T47D (cell line): ENCODE measurements around the gene CACNG6.

Source experiments
- DNase-seq, 2 experiments: peaks; one replicate each; pipeline versions ENCODE4 v3.0.0 to v3.0.0-alpha.2; 2011 to 2012; ENCODE audit warnings: low read depth in 1 of 2, low spot score in 1 of 2
- JUND ChIP-seq: IDR thresholded peaks from 2 replicates; pipeline ENCODE4 v1.6.1; 2012; ENCODE audit warnings: low read depth
- in situ Hi-C: cut with HindIII; loops from 2 replicates; pipeline ENCODE4 v1.10.0; 2016; ENCODE audit warnings: low sequenced_read_pairs, low pct_unique_long_range_greater_than_20kb

Gene CACNG6

DNA sequence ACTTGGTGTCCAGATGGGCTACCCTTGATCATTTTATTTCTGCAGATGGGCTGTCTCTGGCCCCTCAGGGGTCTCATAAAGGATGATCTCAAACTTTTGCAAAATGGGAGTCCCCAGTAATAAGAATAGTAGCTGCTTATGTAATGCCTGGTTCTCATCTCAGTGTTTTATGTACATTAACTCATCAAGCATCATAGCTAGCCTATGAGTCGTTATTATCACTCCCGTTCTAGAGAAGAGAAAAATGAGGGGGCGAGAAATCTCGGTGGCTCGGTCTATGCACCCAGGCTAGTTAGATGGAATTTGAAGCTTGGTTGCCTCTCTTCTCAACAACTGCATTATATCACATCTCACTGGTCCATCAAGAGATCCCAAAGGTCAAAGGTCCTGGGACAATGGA is 3.4 kb downstream of the CACNG6 start:
- no peak for TF ChIP-seq JUND
- no peak for DNase-seq
- in situ Hi-C loops: no loop called here

DNA sequence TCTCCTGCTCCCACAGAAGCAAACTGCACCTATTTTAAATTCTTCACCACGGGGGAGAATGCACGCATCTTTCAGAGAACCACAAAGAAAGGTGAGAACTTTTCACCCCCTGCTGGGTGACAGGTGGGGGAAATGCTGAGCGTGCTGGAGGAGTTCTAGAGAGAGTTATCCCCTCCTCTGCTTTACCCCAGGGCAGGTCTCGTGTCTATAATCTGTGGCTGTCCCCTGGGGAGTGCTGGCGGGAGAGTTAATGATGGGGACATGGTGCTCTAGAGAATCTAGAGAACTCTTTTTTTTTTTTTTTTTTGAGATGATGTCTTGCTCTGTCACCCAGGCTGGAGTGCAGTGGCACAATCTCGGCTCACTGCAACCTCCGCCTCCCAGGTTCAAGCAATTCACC is 6.8 kb downstream of the CACNG6 start:
- no peak for TF ChIP-seq JUND
- in situ Hi-C loops: no loop called here
- DNase-seq: no peak

DNA sequence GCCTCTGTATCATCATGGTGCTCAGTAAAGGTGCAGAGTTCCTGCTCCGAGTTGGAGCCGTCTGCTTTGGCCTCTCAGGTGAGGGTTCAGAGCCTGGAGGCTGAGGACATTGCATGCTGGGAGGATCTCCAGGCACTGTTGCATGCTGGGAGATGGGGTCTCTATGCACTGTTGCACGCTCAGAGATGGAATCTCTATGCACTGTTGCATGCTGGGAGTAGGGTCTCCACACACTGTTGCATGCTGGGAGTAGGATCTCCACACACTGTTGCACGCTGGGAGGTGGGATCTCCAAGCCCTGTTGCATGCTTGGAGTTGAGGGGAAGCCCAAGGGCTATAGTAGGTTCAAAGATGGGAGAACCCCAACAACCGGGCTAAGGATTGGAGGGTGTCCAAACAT is 8.3 kb downstream of the CACNG6 start:
- in situ Hi-C loops: no loop called here
- no peak for DNase-seq
- no peak for TF ChIP-seq JUND

DNA sequence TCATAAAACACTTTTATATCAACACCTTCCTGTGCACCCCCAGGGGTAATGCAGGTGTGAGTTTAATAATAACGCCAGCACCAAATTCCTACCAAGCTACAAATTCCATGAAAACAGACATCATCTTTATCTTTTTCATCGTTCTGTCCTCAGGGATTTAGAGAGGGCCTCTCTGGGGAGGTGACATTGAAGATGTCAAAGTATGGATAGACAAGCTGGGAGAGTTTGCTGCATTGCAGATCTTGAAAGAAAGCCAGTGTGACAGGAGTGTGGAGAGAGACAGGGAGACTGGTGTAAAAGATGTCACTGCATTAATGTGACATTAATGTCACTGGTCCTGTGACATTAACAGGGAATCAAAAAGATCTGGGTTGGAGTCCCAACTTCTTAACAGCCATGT is 10.1 kb downstream of the CACNG6 start:
- no peak for DNase-seq
- TF ChIP-seq JUND: no peak
- in situ Hi-C loops: no loop called here

DNA sequence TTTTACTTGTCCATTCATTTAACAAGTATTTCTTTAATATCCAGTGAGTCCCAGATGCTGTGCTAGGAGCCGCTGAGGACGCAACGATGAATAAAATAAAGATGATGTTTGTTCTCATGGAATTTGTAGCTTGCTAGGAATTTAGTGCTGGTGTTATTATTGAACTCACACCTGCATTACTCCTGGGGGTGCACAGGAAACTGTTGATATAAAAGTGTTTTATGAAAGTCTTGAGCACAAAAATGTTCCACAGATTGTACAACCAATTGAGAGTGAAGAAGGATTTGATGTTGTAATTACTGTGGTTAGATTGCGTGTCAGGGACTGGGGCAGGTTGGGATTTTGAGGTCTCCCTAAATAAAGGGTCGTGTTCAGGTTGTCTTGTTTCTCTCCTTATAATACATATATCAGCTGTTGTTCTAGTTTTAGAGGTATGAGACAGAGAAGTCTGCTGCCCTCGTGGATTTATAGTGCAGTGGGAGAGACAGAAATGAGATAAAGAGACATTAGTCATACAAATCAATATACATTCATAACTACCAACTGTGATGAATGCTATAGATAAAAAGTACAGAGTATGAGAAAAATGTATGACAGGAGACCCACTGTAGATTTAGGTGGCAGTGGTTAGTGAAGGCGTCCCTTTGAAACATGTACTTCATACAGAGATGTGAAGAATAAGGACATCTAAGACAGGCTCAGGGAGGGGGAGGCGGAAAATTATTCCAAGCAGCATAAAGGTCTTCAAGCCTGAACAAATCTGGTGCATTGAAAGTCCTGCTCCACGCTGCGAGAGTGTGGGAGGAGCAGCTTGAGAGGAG is 11.3 kb downstream of the CACNG6 start:
- in situ Hi-C loops: no loop called here
- no peak for TF ChIP-seq JUND
- DNase-seq: no peak

DNA sequence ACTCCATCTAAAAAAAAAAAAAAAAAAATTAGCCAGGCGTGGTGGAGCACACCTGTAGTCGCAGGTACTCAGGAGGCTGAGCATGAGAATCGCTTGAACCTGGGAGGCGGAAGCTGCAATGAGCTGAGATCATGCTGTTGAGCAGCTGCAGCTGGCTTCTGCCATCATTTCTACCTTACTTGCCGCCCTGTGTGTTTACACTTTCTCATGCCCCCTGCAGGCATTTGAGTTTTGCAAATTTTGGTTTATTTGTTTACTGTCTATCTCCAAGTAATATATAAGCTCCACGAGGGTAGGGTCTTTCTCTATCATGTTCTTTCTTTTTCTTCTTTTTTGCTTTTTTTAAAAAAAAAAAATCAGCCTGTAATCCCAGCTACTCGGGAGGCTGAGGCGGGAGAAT is 18.0 kb downstream of the CACNG6 start:
- no peak for DNase-seq
- in situ Hi-C loops: no loop called here
- TF ChIP-seq JUND: no peak

DNA sequence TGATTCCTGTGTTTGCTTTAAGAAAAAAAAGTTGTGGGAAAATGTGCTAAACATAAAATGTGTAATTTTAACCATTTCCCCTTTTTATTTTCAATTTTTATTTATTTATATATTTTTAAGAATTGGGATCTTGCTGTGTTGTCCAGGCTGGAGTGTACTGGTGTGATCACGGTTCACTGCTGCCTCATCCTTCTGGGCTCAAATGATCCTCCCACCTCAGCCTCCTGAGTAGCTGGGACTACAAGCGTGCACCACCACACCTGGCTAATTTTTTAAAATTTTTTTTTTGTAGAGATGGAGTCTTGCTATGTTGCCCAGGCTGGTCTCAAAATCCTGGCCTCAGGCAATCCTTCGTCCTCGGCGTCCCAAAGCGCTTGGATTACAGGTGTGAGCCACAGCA is 19.0 kb downstream of the CACNG6 start:
- TF ChIP-seq JUND: no peak
- in situ Hi-C loops: no loop called here

DNA sequence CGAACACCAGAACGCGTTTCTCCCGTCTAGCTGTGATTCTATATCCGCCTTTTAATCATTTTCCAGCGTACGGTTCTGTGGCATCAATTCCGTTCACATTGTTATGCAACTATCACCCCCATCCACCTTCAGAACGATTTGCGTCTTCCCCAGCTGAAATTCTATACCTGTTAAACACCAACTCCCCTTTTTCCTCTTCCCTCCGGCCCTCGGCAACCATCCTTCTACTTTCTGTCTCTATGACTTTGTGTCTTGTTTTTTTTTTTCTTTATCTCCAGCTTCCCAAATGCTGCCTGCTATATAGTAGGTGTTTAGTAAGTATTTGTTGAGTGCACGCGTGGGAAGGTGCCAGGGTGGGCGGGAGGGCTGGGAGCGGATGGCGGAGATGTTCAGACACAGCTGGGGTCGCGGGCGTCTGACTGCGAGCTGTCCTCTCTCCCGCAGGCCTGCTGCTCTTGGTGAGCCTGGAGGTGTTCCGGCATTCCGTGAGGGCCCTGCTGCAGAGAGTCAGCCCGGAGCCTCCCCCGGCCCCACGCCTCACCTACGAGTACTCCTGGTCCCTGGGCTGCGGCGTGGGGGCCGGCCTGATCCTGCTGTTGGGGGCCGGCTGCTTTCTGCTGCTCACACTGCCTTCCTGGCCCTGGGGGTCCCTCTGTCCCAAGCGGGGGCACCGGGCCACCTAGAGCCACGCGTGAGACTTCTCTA is 20.2 kb downstream of the CACNG6 start:
- no peak for TF ChIP-seq JUND
- in situ Hi-C loops: no loop called here
- DNase-seq: no peak

More for the DNA sequence above, 19.0 kb downstream of the CACNG6 start:
- no peak for DNase-seq

DNA sequence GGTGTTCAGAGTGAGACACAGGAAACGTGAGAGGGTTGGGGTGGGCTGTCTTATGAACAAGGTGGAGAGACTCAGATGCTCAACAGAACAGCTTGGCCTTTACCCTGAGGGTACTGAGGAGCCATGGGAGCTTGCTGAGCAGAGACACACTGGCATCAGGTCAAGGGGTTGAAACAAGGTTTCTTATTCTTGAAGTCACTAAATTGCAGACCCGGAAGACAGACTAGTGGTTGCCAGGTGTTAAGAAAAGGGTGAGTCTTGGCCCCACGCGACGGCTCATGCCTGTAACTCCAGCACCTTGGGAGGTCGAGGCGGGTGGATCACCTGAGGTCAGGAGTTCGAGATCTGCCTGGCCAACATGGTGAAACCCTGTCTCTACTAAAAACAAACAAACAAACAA is 22.4 kb downstream of the CACNG6 start:
- no peak for TF ChIP-seq JUND
- in situ Hi-C loops: no loop called here
- DNase-seq: no peak

DNA sequence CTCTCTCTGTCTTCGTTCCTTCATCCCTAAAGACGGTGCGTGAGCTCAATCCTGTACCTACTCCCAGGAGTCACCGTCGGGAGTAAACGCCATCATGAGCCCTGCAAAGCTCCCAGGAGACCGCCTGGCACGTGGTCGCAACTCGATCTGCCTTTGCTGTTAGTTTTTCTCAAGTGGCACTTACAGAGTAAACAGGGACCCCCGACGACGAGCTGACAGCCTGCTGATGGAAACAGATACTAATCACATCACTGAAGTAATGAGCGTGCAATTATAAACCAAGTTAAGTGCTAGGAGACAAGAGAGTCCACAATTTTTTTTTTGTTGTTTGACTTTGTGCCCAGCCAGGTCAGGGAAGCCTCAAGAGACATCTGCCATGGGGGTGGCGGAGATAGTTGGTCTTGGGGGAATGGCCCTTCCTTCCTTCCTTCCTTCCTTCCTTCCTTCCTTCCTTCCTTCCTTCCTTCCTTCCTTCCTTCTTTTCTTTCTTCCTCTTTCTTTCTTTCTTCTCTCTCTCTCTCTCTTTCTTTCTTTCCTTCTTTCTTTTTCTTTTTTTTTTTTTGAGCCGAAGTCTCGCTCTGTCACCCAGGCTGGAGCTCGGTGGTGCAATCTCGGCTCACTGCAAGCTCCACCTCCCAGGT is 23.6 kb downstream of the CACNG6 start:
- in situ Hi-C loops: no loop called here
- no peak for TF ChIP-seq JUND
- DNase-seq: no peak

DNA sequence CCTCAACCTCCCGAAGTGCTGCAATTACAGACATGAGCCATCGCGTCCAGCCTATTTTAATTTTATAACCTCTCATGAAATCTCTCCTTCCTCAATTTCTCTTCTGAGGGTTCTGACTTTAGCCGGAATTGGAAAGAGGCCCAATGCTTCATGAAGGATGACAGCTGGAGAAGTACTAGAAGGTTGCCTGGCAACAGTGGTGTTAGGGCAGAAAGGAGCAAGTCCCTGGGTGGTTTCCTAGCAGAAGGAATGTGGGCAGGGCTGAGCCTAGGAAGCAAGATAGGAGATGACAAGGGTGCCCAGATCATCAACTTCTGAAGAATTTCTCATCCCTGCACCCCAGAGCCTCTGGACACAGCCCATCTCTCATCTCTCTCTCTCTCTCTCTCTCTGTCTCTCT is 25.8 kb downstream of the CACNG6 start:
- no peak for DNase-seq

DNA sequence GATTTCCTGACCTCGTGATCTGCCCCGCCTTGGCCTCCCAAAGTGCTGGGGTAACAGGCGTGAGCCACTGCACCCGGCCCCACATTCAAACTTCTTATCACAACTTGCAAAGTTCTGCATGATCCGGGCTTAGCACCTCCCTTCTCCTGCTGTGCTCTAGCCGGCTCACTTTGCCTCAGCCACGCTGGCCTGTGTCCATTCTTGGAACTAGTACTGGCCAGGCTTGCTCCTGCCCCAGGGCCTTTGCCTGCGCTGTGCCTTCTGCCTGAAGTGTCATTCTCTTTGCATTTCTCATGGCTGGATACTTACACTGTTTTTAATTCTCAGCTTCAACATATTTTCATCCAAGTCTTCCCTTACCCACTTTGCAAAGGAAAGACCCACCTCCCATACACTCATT is 29.9 kb downstream of the CACNG6 start:
- in situ Hi-C loops: no loop called here
- TF ChIP-seq JUND: no peak
- DNase-seq: no peak

More for the DNA sequence above, 25.8 kb downstream of the CACNG6 start:
- no peak for TF ChIP-seq JUND
- in situ Hi-C loops: no loop called here

DNA sequence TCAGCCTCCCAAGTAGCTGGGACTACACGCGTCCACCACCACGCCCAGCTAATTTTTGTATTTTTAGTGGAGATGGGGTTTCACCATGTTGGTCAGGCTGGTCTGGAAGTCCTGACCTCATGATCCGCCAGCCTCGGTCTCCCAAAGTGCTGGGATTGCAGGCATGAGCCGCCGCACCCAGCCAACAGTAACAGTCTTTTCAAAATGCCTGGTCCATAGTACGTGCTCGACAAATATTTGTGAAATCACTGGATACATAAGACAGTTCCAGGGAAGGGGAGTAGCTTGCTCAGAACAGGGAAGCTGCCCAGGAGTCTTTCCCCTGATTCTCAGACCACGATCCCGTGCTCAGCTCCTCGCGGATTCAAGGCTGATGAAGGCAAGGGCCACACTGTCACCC is 30.5 kb downstream of the CACNG6 start:
- in situ Hi-C loops: no loop called here
- no peak for TF ChIP-seq JUND
- no peak for DNase-seq

DNA sequence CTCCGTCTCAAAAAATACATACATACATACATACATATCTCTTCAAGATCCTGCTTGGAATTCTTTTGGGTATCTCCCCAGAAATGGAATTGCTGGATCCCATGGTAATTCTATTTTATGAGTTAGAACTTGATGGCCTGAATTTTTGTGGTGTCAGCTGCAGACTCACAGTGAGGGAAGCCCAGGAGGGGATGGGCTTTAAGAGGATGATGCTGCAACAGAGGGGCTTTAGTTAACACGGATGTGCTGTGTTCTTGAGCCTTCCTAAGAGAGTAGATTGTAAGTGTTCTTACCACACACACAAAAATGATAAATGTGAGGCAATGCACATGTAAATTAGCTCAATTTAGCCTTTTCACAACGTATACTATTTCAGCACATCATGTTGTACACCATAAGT is 31.8 kb downstream of the CACNG6 start:
- in situ Hi-C loops: no loop called here
- no peak for DNase-seq
- no peak for TF ChIP-seq JUND
